HG03045 (cell line): ENCODE results near the gene GPR161.
"Not testable (repeated sequence)": the region's sequence is repeated elsewhere in the genome, so short reads cannot be mapped to it uniquely, and the experiment has no call there.

Source experiments
- ATAC-seq: cut with Tn5 transposase; IDR thresholded peaks from one replicate; pipeline ENCODE4 v1.9.1; 2021; ENCODE audit warnings: mild to moderate bottlenecking, moderate library complexity; ENCODE audit not compliant: unreplicated experiment

The GPR161 gene, protein sequence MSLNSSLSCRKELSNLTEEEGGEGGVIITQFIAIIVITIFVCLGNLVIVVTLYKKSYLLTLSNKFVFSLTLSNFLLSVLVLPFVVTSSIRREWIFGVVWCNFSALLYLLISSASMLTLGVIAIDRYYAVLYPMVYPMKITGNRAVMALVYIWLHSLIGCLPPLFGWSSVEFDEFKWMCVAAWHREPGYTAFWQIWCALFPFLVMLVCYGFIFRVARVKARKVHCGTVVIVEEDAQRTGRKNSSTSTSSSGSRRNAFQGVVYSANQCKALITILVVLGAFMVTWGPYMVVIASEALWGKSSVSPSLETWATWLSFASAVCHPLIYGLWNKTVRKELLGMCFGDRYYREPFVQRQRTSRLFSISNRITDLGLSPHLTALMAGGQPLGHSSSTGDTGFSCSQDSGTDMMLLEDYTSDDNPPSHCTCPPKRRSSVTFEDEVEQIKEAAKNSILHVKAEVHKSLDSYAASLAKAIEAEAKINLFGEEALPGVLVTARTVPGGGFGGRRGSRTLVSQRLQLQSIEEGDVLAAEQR

DNA sequence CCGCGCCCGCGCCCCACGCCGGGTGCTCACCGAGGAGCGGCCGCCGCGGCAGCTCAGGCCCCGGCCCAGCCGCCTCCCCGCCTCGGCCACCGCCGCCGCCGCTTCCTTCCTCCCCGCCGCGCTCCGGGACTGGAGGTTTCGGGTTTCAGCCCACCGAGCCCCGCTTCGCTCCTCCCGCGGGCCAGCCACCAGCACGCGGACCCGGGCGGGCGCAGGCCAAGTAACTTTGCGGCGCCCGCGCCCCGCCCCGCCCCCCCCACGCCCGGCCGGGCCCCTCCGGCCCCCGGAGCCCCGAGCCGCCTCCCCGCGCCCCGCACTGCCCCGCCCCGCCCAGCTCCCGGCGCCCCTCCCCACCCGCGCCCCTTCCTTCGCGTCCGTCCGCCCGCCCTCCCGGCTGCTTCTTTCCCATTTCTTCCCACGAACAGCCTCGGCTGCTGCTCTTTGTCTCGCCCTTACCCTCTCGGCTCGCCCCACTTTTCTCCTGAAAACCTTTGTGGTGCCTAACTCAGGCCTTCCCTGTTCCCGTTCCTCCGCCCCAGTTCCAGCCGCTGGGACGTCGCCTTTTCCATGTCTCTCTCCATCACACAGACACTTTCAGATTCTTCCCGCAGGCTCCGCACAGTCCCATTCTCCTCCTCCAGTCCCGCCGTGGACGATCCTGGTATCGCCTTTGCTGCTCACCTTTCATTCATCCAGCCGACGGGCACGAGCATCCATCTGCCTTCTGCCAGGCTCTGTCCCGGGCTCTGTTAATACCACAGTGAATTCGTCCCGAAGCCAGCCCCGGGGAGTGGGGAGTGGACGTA, at the start of gene GPR161:
GPR161 (minus strand) TSS at position 222 of the 806 bp plus-strand sequence. CDS start 32,080 bp downstream, outside the sequence.
- peak; percentile 43 for ATAC-seq

DNA sequence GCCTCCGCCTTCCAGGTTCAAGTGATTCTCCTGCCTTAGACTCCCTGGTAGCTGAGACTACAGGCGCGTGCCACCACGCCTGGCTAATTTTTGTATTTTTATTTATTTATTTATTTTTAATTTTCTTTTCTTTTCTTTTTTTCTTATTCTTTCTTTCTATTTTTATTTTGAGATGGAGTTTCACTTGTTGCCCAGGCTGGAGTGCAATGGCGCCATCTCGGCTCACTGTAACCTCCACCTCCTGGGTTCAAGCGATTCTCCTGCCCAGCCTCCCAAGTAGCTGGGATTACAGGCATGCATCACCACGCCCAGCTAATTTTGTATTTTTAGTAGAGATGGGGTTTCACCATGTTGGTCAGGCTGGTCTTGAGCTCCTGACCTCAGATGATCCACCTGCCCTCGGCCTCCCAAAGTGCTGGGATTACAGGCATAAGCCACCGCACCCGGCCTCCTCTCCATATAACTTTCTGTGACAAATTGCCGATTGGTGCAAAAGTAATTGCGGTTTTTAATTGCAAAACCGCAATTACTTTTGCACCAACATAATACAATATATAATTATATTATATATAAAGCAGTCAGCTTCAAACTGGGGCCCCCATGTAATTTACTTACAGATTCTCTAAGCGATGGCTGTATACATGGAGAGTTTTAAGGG, 44.5 kb upstream of the GPR161 start:
- not testable (repeated sequence) for ATAC-seq

DNA sequence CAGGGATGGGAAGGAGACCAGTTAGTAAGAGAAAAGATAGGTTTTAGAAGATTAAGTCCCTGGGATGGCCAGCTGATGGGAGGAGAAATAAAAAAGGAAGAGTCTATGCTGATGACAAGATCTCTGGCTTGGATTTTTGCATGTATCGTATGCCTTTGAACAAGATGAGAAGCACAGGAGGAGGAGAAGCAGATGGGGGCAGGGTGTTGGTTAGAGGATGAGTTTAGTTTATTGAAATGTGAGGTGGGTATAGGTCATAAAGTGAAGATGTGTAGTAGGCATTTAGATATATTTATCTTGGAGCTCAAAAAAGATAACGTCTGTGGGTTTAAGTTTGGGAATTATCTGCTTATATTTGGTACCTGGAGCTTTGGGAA, 43.4 kb upstream of the GPR161 start:
- no peak for ATAC-seq

DNA sequence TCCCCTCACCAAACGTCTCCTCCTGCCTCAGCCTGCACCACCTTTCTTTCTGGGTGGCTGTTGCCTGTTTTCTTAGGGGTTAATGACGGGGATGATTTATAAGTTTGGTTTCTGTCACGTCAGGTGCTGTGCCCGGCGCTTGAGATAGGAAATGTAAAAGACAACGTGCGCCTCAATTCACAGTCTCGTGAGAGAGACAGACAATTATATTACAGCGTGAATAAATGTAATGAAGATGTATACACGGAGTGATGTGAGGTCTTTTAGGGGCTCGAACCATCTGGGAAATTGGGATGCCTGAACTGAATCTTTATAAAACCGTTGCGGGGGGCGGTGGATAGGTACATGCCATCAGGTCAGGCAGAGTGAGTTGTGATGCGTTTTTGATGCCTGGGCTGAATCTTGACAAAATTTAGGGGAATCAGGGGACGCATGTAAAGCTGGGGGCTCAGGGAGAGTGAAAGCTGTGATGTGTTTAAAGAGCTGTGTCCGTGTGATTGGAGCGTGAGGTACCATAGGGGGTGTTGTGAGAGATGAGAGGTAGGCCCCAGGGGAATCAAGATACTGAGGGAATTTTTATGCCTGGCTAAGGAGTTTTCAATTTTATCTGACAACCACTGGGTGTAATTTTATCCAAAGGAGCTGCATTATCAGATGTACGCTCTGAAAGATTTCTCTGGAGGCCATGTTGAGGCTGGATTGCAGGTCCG, 42.9 kb upstream of the GPR161 start:
- ATAC-seq: no peak

DNA sequence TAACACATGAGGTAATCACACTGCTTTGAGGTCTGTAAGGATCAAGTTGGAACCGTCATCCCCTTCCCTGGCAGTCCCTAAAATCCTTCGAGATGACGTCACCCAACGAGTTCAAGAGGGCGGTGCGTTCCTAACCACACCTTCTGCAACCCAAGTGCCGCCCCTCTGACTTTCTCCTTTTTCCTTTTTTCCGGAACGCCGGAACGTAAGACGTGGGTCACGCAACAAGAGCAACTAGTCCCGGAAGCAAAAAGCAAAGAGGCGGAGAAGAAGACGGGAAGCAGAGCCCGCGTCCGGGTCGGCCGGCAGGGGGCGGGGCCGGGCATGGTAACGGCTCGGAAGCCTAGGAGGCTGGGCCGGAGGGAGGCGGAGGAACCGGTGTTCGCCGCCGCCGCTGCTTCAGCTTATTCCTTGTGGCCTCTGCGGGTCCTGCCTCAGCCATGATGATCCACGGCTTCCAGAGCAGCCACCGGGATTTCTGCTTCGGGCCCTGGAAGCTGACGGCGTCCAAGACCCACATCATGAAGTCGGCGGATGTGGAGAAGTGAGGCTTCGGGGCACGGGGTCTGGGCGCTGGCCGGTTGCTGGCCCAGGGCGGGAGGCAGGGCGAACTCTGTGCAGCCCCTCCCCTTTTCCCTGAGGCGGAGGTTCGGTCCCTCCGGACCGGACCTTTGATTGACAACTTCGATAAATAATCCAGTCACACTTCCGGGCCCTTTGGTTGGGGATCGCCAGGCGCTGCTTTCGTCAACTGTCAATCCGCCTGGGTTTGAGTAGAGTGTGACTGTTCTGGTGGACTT, 42.1 kb upstream of the GPR161 start, which contains the start of gene TIPRL:
TIPRL (plus strand) TSS at position 325 of the 800 bp plus-strand sequence; CDS start at position 441, 116 bp downstream.
- peak; percentile 93 for ATAC-seq

DNA sequence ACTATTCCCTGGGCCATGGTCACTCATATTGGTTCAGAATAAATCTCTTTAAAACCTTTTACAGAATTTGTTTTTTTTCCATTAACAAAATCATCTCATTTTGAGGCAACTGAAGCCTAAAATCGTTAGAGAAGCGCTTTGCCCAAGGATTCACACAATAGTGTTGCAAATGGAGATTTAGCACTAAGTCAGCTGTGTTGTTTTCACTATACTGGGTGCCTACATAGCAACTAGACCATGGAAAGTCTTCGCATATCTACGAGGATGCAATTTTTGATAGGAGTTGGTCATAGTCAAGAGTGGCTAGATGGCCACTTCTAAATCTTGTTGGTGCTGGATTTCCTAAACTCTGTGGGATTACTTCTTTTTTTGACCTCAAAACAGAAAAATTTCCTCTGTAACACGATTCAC, 41.5 kb upstream of the GPR161 start:
- no peak for ATAC-seq

DNA sequence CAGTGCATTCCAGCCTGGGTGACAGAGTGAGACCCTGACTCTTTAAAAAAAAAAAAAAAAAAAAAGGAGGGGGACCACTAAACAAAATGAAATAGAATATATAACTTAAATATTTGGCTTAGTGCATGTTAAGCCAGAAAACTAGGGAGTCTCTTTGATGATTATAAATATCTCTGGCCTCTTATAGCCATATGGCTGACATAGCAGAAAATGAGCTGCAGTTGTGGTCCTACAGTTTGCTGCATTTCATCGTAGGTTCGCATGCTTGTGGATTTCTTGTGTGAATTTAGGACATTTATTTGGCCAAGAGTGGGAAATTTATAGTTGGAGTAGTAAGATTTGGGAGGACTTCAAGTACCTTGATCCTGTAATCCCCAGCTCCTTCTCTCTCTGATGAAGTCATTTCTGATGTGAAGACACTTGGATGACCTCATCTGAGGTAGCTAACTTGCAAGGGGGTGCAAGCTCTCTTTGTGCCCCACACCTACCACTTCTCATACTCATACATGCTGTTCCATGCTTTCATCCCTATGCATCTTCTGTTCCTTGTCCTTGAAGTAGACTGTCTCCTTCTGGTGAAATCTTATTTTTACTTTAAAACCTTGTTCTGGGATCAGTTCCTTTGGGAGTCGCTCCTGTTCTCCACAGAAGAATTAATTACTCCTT, 35.7 kb upstream of the GPR161 start:
- no peak for ATAC-seq

DNA sequence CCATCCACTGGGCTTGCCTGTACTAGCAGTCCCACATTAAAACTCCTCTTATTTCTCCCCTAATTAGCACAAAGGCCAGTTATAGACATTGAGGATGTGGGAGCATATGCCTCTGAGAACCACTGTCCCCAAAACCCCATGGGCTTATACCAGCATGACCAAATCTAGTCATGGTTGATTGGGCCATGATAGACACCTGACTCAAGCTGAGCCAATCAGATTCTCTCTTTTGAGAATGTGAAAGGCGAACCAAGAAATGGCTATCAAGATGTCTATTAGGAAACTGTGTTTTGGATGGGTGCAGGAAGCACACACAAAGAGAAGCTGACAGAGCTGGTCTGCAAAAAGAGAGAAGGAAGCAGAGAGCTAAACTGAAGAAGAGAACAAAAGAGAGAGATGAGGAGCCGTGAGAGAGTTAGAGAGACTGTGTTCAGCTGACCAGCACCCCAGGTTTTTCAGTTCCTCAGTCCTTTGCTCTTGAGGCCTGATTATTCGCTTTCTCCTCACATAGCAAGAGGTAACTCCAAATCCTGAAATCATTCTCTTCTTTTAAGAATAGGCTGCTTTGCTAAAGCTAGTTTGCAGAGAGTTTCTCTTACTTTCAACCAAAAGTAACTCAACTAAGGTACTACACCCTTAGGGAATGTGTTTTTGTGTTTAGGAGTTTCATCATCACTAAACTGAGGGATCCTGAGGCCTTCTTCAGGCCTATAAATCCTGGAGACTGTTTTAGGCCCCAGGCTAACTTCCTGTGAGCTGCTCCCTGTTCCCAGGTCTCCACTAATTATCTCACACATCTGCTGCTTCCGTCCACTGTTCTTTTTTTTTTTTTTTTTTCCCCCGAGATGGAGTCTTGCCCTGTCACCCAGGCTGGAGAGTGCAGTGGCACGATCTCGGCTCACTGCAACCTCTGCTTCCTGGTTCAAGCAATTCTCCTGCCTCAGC, 34.1 kb upstream of the GPR161 start:
- no peak for ATAC-seq

DNA sequence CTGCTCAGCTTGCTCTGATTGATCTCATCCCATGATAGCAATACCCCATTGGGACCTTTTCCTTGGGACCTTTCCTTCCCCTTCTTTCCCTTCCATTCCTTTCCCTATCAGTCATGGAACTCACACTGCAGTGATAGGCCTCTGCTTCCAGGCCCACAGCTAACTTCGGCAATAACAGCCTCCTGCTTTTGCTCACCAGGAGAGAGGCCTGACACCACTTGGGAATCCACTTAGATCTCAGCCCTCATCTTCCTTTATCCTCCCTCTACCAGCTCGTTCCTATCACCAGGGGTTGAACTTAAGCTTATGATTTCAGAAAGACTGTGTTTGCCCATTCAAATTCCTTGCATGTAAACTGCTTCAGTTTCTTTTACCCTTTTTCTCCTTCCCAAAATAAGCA, 31.1 kb upstream of the GPR161 start:
- no peak for ATAC-seq

DNA sequence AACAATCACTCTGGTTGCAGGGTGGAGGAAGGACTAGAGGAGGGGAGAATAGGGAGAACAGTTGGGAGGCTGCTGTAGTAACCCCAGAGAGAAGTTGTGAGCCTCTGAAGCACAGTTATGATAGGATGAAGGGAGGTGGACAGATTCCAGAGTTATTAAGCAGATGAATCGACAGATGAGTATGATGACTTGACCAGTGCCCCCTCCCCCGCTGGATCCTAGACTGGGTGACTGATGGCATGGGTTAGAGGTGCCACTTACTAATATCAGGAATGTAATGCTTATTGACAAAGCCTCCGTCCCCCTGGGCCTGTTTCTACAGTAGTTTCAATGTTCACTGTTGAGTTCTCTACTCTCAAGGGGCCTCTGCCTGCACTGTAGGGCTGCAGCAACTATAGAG, 28.0 kb upstream of the GPR161 start:
- no peak for ATAC-seq

- no peak for ATAC-seq
These were observed 26.9 kb upstream of the GPR161 start for GRCh38 chr1:168163670-168164069.

GRCh38 chr1:168161459-168161858, 24.7 kb upstream of the GPR161 start:
- ATAC-seq: no peak

DNA sequence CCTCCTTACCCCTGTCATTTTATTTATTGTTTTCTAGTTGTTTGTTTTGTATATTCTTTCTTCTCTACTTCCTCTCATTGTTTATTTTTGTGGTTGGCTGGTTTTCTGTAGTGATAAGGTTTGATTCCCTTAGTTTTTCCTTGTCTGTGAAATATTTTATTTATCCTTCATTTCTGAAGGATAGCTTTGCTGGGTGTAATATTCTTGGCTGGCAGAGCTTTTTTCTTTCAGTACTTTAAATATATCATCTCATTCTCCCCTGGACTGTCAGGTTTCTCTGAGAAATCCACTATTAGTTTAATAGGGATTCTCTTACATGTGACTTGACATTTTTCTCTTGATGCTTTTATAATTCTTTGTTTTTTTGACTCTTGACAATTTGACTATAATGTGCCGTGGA, 23.2 kb upstream of the GPR161 start:
- ATAC-seq: no peak

- ATAC-seq: no peak
These were observed 22.5 kb upstream of the GPR161 start for GRCh38 chr1:168159251-168159650.

DNA sequence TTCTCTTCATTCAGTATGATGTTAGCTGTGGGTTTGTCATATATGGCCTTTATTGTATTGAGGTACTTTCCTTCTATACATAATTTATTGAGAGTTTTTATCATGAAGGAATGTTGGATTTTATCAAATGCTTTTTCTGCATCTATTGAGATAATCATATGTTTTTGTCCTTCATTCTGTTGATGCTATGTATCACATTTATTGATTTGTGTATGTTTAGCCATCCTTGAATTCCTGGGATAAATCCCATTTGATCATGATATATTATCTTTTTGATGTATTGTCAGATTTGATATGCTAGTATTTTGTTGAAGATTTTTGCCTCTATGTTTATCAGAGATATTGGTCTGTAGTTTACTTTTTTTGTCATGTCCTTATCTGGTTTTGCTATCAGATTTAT, 20.9 kb upstream of the GPR161 start:
- no peak for ATAC-seq

DNA sequence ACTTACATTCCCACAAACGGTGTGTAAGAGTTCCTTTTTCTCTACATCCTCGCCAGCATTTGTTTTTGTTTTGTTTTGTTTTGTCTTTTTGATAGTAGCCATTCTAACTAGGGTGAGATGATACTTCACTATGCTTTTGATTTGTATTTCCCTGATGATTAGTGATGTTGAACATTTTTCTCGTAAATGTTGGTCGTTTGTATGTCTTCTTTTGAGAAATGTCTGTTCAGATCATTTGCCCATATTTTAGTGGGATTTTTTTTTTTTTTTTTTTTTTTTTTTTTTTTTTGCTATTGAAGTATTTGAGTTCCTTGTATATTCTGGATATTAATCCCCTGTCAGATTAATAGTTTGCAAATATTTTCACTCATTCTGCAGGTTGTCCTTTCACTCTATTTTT, 19.2 kb upstream of the GPR161 start:
- ATAC-seq: no peak

DNA sequence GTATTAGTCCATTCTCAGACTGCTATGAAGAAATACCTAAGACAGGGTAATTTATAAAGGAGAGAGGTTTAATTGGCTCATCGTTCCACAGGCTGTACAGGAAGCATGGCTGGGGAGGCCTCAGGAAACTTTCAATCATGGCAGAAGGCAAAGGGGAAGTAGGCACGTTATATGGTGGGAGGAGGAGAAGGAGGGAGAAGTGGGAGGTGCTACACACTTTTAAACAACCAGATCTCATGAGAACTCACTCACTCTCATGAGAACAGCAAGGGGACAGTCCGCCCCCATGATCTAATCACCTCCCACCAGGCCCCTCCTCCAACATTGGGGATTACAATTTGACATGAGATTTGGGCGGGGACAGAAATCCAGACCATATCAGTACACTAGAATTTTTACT, 18.0 kb upstream of the GPR161 start:
- not testable (repeated sequence) for ATAC-seq

GRCh38 chr1:168151935-168152334, 15.2 kb upstream of the GPR161 start:
- no peak for ATAC-seq
